HepG2 (cell line): ENCODE results near the gene MAP1LC3B. TPM values are rescaled to one million over a fixed set of nuclear protein-coding genes. Genes with fewer than 3 reads are reported as not detected.

ENCODE experiments used
- ATAC-seq: fragments of 200-7000 bp; cut with Tn5 transposase; 3 replicates; pipeline ENCODE4 v1.9.1; 2020; ENCODE audit warnings: mild to moderate bottlenecking, moderate library complexity
- BruUV-seq: library from RNA; stranded (reverse); fragments of 400-500 nt; replicated peaks from 2 replicates; lab custom pipeline; 2021; lab: Mats Ljungman, UMichigan
- CTCF ChIA-PET: fragments of 300-600 bp; formaldehyde crosslinking; extraction: SDS; loops from one replicate; lab custom pipeline; 2021; ENCODE audit warnings: low total read pairs, inconsistent platforms, low intra/inter-chr PET ratio; lab: Yijun Ruan, JAX
- POLR2A ChIA-PET: fragments of 350-600 bp; sonication (Branson Sonifier 250); formaldehyde crosslinking; loops from one replicate; lab custom pipeline; 2020; ENCODE audit warnings: antibody characterized with exemption, inconsistent platforms; lab: Yijun Ruan, JAX
- DNase-seq: peaks from one replicate; pipeline ENCODE4 v3.0.0-alpha.2; 2015; ENCODE audit warnings: low spot score
- FAIRE-seq: peaks from 3 replicates; lab custom pipeline; 2011; peaks lifted over from hg19 to GRCh38; lab: Jason Lieb, UNC
- H2AFZ ChIP-seq: one replicate; pipeline ENCODE4 v1.6.1; 2011; ENCODE audit warnings: low read length, inconsistent platforms
- H3K27ac ChIP-seq: fragments of 300-600 bp; 3 replicates; pipeline ENCODE4 v1.8.0; 2011; ENCODE audit warnings: mixed run types, mild to moderate bottlenecking, mixed read lengths, low read length, inconsistent platforms; ENCODE audit not compliant: insufficient read depth; ENCODE audit errors: extremely low read length
- H3K27me3 ChIP-seq, 2 experiments: fragments of 200-600 bp in 1 of 2; 2 replicates in 1 of 2; 3 replicates in 1 of 2; pipeline versions ENCODE4 v1.6.0 to v1.8.0; 2011; ENCODE audit warnings: low read length in 2 of 2, mild to moderate bottlenecking in 2 of 2, moderate library complexity in 2 of 2, inconsistent platforms in 1 of 2; ENCODE audit not compliant: insufficient read depth in 2 of 2, control insufficient read depth in 1 of 2
- H3K36me3 ChIP-seq, 2 experiments: fragments of 200-600 bp in 1 of 2; replicated peaks in 1 of 2; 2 replicates in 1 of 2; 3 replicates in 1 of 2; pipeline versions ENCODE4 v1.5.1 to v1.8.0; 2011; ENCODE audit warnings: low read length in 2 of 2, inconsistent platforms in 1 of 2; ENCODE audit not compliant: insufficient read depth in 2 of 2, control insufficient read depth in 1 of 2
- H3K4me1 ChIP-seq: 2 replicates; pipeline ENCODE4 v1.5.1; 2012; ENCODE audit warnings: low read length, inconsistent platforms; ENCODE audit not compliant: insufficient read depth
- H3K4me2 ChIP-seq: 2 replicates; pipeline ENCODE4 v1.6.0; 2011; ENCODE audit warnings: low read depth, low read length, inconsistent platforms
- H3K4me3 ChIP-seq, 3 experiments: fragments of 200-600 bp in 1 of 3; sonication (generic), shearing (Covaris generic) in 1 of 3; replicated peaks in 1 of 3; 2 replicates each; pipeline ENCODE4 v1.5.1; 2011 to 2016; ENCODE audit warnings: low read length in 3 of 3, inconsistent platforms in 2 of 3, low read depth in 2 of 3, mild to moderate bottlenecking in 2 of 3, control low read depth in 1 of 3, mixed read lengths in 1 of 3; ENCODE audit not compliant: insufficient read depth in 1 of 3
- H3K79me2 ChIP-seq: one replicate; pipeline ENCODE4 v1.6.1; 2011; ENCODE audit warnings: low read length, inconsistent platforms; ENCODE audit not compliant: insufficient read depth
- H3K9ac ChIP-seq: 2 replicates; pipeline ENCODE4 v1.6.0; 2011; ENCODE audit warnings: mild to moderate bottlenecking, low read depth, low read length, inconsistent platforms; ENCODE audit not compliant: insufficient read depth
- H3K9me3 ChIP-seq: 2 replicates; pipeline ENCODE4 v1.5.1; 2012; ENCODE audit warnings: mild to moderate bottlenecking, low read length
- H4K20me1 ChIP-seq: 2 replicates; pipeline ENCODE4 v1.6.0; 2011; ENCODE audit warnings: inconsistent platforms, mild to moderate bottlenecking, low read length, moderate library complexity; ENCODE audit not compliant: insufficient read depth
- CTCF ChIP-seq: sonication (generic); formaldehyde crosslinking; IDR thresholded peaks from 2 replicates; pipeline ENCODE4 v1.5.0; 2020; ENCODE audit warnings: mild to moderate bottlenecking, missing genetic modification reagents, moderate library complexity
- ELF3 ChIP-seq: IDR thresholded peaks from 2 replicates; pipeline ENCODE4 v1.6.1; 2016; ENCODE audit warnings: missing genetic modification reagents, missing compliant biosample characterization
- POGZ ChIP-seq: sonication (generic); formaldehyde crosslinking; IDR thresholded peaks from 2 replicates; pipeline ENCODE4 v1.4.0; 2020; ENCODE audit warnings: mild to moderate bottlenecking, missing genetic modification reagents
- ZBTB38 ChIP-seq: sonication (generic); formaldehyde crosslinking; IDR thresholded peaks from 2 replicates; pipeline ENCODE4 v1.5.1; 2020; ENCODE audit warnings: mild to moderate bottlenecking, missing genetic modification reagents
- ZNF329 ChIP-seq: sonication (generic); formaldehyde crosslinking; IDR thresholded peaks from 2 replicates; pipeline ENCODE4 v1.9.0; 2021; ENCODE audit warnings: low read depth, mild to moderate bottlenecking, missing genetic modification reagents
- ZNF414 ChIP-seq: sonication (generic); formaldehyde crosslinking; IDR thresholded peaks from 2 replicates; pipeline ENCODE4 v1.5.0; 2020; ENCODE audit warnings: missing genetic modification reagents
- WGBS: methylation state at CpG from one replicate; pipeline ENCODE4 v1.1.6; 2017; ENCODE audit warnings: low lambda C conversion rate; 5-methylcytosine and 5-hydroxymethylcytosine counted together
- in situ Hi-C: cut with HindIII; loops from 2 replicates; pipeline ENCODE4 v1.10.0; 2017; ENCODE audit warnings: low pct_unique_long_range_greater_than_20kb; ENCODE audit not compliant: extremely low pct_ligation_motif_present
- intact Hi-C: fragments of 100-400 bp; cut with micrococcal nuclease; formaldehyde crosslinking; loops from one replicate; pipeline ENCODE4 v1.10.0; 2022; ENCODE audit not compliant: unreplicated experiment
- polyA plus RNA-seq, 8 experiments: library from polyadenylated mRNA; depleted of rRNA in 3 of 8; stranded (reverse) in 7 of 8; unstranded in 1 of 8; fragments of >200 nt; fragmentation: Illumina TruSeq in 4 of 8; extraction: Trizol in 4 of 8; gene quantifications; 2 replicates each; pipeline versions ENCODE4 v1.2.1 to v1.2.3, GENCODE V29; 2011 to 2016; ENCODE audit warnings: low read depth in 4 of 8, missing spikeins in 1 of 8, mixed read lengths in 1 of 8; ENCODE audit not compliant: insufficient read depth in 1 of 8
- total RNA-seq, 5 experiments: library from RNA; depleted of rRNA; stranded (reverse); fragments of >200 nt; fragmentation: Illumina TruSeq; extraction: Trizol; gene quantifications; 2 replicates each; pipeline ENCODE4 v1.2.3, GENCODE V29; 2016; ENCODE audit warnings: low read depth in 1 of 5

Gene MAP1LC3B
- total and polyA plus RNA-seq, 2 of the 13 experiments (the other 11 are each of a cell fraction or from before 2014, with no cell fraction given) = 15.7 to 37.4 TPM

- no TSS peak for BruUV-seq
- Histone ChIP-seq H3K4me3 (no peak overlapping the region), H3K9ac (no peak overlapping the region), H3K79me2 (peaks cover 26% of the 10 kb centered on the region), H3K27ac (no peak overlapping the region), H4K20me1 (peaks cover 16% of the 10 kb centered on the region; the same call in 1 of the 2 replicates), H3K4me2 (no peak overlapping the region), H2AFZ (no peak overlapping the region), H3K9me3 (no peaks in the 10 kb centered on the region)
- intact Hi-C loops = no loop called here
- POLR2A ChIA-PET = interaction anchor here (0.5 kb wide), 1 partner anchor 120 kb away, joined by 3 read pairs; no protein-coding TSS in a partner anchor
- no peak for ATAC-seq
- CTCF ChIA-PET = no interaction called here
- 0 out of 2 replicates have a peak, but pooled peaks have one; percentile 33 for TF ChIP-seq ZBTB38
- TF ChIP-seq CTCF (CRISPR knock-in tag) = peak; percentile 13; the same call in 1 of the 2 replicates
- no peak for TF ChIP-seq POGZ (CRISPR knock-in tag)
- TF ChIP-seq, all 625 proteins: peak for 2
- peaks cover 10 to 40% of the 10 kb centered on the region in 2 experiments; a peak in 4 of 5 replicates for H3K36me3 ChIP-seq
- 95% methylated on average over 17 of the region's 17 CpGs for WGBS
- H3K4me1 ChIP-seq = peaks cover 11% of the 10 kb centered on the region; the same call in 1 of the 2 replicates
- FAIRE-seq (no peak), DNase-seq (no peak)
- in situ Hi-C loops = no loop called here
- H3K27me3 ChIP-seq = no peaks in the 10 kb centered on the region
These were observed 45.9 kb downstream of the MAP1LC3B start for GRCh38 chr16:87437911-87438610.

GRCh38 chr16:87438611-87438985 lies 46.5 kb downstream of the MAP1LC3B start:
- ATAC-seq (no peak), FAIRE-seq (no peak), DNase-seq (no peak)
- Histone ChIP-seq H3K4me3 (no peak overlapping the region), H3K9ac (no peak overlapping the region), H3K9me3 (no peaks in the 10 kb centered on the region), H3K36me3 (peaks cover 10 to 37% of the 10 kb centered on the region in 2 experiments; a peak in 4 of 5 replicates), H3K4me1 (peaks cover 11% of the 10 kb centered on the region; the same call in 1 of the 2 replicates), H3K79me2 (peaks cover 26% of the 10 kb centered on the region), H2AFZ (no peak overlapping the region), H3K27me3 (no peaks in the 10 kb centered on the region), H3K27ac (no peak overlapping the region), H4K20me1 (peaks cover 12% of the 10 kb centered on the region; the same call in 1 of the 2 replicates), H3K4me2 (no peak overlapping the region)
- ChIA-PET CTCF (no interaction called here), POLR2A (no interaction called here)
- in situ Hi-C loops = no loop called here
- intact Hi-C loops = no loop called here
- WGBS = 97% methylated on average over 6 of the region's 9 CpGs
- BruUV-seq = no TSS peak
- TF ChIP-seq ELF3 = no peak
- no peak for TF ChIP-seq ZNF329 (CRISPR knock-in tag)
- TF ChIP-seq ZNF414 (CRISPR knock-in tag) = no peak
